ENCODE measurements around the gene MAPKAP1.

The MAPKAP1 gene

DNA sequence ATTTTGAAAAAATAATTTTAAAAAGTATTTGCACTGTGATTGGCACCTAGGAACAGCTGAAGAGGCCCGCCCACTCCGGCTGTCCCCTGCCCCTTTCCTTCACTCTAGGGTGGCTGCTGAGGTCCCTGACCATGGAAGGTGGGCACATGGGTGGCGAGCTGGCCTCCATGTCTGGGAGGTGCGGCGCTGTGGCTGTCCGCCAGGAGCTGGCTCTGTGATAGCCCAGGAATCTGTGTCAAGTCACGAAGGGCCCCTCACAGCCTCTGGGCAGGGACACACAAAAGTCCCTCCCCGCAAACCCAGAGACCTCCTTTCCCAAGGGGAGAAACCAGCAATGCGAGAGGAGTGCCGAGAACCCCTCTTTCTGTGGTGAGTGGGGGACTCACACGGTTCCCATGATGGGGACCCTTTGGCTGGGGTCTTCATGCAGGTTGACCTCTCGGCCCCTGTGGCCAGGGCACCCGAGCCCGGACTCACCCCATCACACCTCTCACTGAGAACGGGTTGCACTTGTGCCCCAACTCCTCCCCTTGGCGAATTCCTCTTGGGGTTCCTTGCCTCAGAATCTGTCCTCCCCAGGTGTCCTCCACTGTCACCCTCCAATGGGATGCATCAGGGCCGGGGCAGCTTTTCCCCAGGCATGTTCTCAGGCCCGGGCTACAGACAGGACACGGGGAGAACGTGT, 277.4 kb downstream of the MAPKAP1 start:
- Histone ChIP-seq H3K36me3 (replicated peaks) (no peaks in the 10 kb centered on the region), H3K27me3 (replicated peaks) (no peaks in the 10 kb centered on the region), H3K4me3 (ENCODE audit: low read depth, low read length) (no peak overlapping the region), H3K27ac (no peak overlapping the region)
- no peak for DNase-seq
- TF ChIP-seq, protein P1, sequence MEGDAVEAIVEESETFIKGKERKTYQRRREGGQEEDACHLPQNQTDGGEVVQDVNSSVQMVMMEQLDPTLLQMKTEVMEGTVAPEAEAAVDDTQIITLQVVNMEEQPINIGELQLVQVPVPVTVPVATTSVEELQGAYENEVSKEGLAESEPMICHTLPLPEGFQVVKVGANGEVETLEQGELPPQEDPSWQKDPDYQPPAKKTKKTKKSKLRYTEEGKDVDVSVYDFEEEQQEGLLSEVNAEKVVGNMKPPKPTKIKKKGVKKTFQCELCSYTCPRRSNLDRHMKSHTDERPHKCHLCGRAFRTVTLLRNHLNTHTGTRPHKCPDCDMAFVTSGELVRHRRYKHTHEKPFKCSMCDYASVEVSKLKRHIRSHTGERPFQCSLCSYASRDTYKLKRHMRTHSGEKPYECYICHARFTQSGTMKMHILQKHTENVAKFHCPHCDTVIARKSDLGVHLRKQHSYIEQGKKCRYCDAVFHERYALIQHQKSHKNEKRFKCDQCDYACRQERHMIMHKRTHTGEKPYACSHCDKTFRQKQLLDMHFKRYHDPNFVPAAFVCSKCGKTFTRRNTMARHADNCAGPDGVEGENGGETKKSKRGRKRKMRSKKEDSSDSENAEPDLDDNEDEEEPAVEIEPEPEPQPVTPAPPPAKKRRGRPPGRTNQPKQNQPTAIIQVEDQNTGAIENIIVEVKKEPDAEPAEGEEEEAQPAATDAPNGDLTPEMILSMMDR (IDR thresholded peaks at IDR 0.05; ENCODE audit: low read depth, low read length, missing control alignments) = no peak
- in situ Hi-C loops (cut with HindIII; ENCODE audit: low pct_ligation_motif_present, low sequenced_read_pairs) = no loop called here

DNA sequence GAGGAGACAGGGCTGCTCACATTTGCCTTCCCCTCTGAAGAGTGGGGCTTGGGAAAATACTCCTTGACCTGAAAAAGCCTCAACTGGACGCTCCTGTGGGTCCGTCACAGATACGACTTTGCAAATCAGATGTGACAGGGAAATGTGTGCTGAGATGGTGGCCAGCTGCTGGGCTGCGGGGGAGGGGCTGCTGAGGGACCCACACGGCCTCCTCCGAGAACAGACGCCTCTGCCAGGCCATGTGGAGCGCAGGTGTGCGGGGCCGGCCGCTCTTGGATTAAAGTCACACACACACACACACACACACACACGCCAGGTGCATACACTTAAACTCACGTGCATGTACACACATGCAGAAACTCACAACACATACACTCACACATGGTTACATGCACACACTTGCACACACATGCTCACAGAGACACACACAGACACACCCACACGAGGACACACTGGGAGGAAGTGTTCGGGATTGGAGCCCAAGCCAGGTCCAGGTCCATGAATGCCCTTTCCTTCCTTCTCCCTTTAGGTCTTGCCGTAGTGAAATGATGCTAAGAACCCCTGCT, 278.0 kb downstream of the MAPKAP1 start:
- in situ Hi-C loops (cut with HindIII; ENCODE audit: low pct_ligation_motif_present, low sequenced_read_pairs) = no loop called here
- Histone ChIP-seq H3K4me3 (ENCODE audit: low read depth, low read length) (no peak overlapping the region), H3K27ac (no peak overlapping the region), H3K36me3 (replicated peaks) (no peaks in the 10 kb centered on the region), H3K27me3 (replicated peaks) (no peaks in the 10 kb centered on the region)
- DNase-seq = no peak
- TF ChIP-seq, protein P1 (IDR thresholded peaks at IDR 0.05; ENCODE audit: low read depth, low read length, missing control alignments) = no peak

DNA sequence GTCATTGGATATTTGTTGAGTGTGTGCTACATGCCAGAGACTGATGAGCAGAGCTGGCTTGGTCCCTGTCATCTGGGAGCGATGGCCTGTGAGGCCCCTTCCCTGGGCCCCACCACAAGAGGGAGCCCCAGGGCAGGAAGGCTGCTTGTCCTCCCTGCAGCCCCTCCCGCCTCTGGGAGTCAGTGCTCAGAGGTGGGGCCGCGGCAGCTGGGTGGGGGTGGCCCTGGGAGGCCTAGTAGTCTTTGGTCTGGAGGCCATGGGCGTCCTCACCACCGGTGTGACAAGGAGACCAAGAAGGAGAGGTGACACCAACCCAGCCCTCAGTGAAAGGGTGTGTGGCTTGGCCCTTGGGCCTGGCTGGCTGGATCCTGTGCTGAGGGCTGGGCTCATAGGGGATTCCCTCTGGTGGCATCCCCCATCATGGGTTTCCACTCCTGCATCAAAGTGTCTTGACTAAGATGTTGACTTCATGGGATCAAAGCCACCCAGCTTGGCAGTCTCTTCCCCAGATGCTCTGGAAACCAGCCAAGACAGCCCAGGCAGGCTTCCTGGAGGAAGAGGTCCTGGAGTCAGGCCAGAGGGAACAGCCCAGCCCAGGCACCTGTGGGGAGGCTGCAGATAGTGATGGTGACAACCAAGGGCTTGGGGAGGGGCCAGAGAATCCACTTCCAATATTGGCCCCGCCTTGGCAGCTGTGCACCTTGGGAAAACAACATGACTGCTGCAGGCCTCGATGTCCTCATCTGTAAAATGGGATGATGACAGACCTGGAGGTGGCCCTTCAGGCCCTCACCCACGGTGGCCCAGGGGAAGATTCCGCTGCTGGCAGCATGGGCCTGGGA, 278.7 kb downstream of the MAPKAP1 start:
- Histone ChIP-seq H3K4me3 (ENCODE audit: low read depth, low read length) (no peak overlapping the region), H3K27me3 (replicated peaks) (no peaks in the 10 kb centered on the region), H3K27ac (no peak overlapping the region), H3K36me3 (replicated peaks) (no peaks in the 10 kb centered on the region)
- no peak for DNase-seq
- TF ChIP-seq, protein P1 (IDR thresholded peaks at IDR 0.05; ENCODE audit: low read depth, low read length, missing control alignments) = peak; percentile 63
- in situ Hi-C loops (cut with HindIII; ENCODE audit: low pct_ligation_motif_present, low sequenced_read_pairs) = no loop called here

DNA sequence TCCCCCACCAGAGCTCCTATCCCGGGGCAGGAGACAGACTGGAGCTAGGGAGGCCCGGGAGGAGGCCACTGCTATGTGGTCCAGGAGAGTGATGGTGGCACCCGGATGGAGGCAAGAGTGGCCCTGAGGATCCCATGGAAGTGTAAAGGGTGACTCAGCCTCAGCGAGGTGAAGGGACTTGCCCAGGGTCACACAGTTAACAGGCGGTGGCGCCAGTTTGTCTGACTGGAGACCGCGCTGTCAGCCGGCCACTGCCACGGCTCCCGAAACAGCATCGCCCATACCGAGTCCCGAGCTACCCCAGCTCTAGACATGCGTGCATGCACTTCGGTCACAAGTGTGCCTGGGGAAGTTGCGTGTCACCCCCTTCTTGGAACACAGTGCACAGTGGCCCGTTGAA, 279.5 kb downstream of the MAPKAP1 start:
- no peak for DNase-seq
- in situ Hi-C loops (cut with HindIII; ENCODE audit: low pct_ligation_motif_present, low sequenced_read_pairs) = no loop called here
- no peaks in the 10 kb centered on the region for H3K27me3 ChIP-seq (replicated peaks)
- TF ChIP-seq, protein P1 (IDR thresholded peaks at IDR 0.05; ENCODE audit: low read depth, low read length, missing control alignments) = no peak
- no peaks in the 10 kb centered on the region for H3K36me3 ChIP-seq (replicated peaks)
- H3K4me3 ChIP-seq (ENCODE audit: low read depth, low read length) = no peak overlapping the region
- no peak overlapping the region for H3K27ac ChIP-seq

DNA sequence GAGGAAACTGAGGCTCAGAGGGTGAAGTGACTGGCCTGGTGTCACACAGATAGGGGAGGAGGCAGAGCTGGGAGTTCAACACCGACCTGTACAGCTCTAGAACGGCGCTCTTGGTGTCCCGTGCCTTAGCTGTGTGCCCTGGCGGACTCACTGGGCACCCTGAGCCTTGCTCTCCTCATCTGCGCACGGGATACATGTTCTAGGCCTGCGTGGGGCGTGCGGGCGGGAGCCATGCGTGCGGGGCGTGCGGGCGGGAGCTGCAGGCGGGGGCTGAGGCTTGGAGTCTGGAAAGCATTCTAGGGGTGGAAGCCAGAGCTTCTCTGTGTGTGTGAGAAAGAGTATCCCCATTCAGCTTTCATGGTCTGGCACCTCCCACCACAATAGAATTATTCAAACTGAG, 280.1 kb downstream of the MAPKAP1 start:
- in situ Hi-C loops (cut with HindIII; ENCODE audit: low pct_ligation_motif_present, low sequenced_read_pairs) = no loop called here
- no peak for DNase-seq
- Histone ChIP-seq H3K27ac (no peak overlapping the region), H3K27me3 (replicated peaks) (no peaks in the 10 kb centered on the region), H3K4me3 (ENCODE audit: low read depth, low read length) (no peak overlapping the region), H3K36me3 (replicated peaks) (no peaks in the 10 kb centered on the region)
- TF ChIP-seq, protein P1 (IDR thresholded peaks at IDR 0.05; ENCODE audit: low read depth, low read length, missing control alignments) = no peak
